Measurements from ENCODE around the gene CDH4.

DNA sequence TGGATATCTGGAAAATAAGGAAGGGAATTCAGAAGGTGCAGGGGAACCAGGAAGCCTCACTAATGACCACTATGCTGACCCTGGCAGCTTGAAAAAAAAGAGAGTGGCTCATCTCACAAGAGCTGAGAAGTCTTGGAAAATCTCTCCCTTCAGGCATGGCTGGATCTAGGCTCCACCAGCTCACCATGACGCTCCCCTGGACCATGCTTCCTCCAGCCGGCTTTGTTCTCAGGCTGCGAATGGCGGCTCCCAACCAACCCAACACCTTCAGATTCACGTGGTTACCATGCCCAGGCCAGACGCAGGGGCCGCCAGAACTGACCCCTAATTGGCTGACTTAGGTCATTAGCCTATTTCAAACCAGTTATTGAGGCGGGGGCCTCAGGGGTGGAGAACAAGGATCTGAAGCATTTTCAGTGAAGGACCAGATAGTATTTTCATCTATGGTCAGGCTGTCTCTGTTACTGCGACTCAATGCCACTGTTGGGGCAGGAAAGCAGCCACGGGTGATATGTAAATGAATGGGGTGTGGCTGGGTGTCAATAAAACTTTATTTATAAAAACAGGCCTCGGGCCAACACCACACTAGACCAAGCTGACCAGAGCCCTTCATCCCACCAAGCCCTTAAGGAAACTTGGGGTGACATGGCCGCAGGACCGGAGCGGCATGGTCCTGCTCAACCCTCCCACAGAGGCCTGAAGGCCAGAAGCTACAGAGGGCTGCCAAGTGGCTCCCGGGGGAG, 653.9 kb downstream of the CDH4 start:
- TF ChIP-seq, protein P1, sequence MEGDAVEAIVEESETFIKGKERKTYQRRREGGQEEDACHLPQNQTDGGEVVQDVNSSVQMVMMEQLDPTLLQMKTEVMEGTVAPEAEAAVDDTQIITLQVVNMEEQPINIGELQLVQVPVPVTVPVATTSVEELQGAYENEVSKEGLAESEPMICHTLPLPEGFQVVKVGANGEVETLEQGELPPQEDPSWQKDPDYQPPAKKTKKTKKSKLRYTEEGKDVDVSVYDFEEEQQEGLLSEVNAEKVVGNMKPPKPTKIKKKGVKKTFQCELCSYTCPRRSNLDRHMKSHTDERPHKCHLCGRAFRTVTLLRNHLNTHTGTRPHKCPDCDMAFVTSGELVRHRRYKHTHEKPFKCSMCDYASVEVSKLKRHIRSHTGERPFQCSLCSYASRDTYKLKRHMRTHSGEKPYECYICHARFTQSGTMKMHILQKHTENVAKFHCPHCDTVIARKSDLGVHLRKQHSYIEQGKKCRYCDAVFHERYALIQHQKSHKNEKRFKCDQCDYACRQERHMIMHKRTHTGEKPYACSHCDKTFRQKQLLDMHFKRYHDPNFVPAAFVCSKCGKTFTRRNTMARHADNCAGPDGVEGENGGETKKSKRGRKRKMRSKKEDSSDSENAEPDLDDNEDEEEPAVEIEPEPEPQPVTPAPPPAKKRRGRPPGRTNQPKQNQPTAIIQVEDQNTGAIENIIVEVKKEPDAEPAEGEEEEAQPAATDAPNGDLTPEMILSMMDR (IDR thresholded peaks at IDR 0.05 in 8 of 11, conservative IDR thresholded peaks at IDR 0.05 in 3 of 11) = no peak
- TF ChIP-seq POLR2A (IDR thresholded peaks at IDR 0.05) (no peak), POLR2AphosphoS5 (IDR thresholded peaks at IDR 0.05) (no peak)
